ENCODE results near the gene LIMS1.
A peak's percentile ranks its signal among the peaks of the same experiment; 100 is the strongest.
"Not testable (repeated sequence)": the region's sequence is repeated elsewhere in the genome, so short reads cannot be mapped to it uniquely, and the experiment has no call there.

LIMS1 gene

GRCh38 chr2:108533832-108534583, at the start of gene LIMS1:
TSS of gene LIMS1 (plus strand) at chr2:108534470. CDS start at chr2:108534563, 93 bp downstream.
- peak; percentile 94 for DNase-seq (ENCODE audit: low spot score)

- no peak for DNase-seq (ENCODE audit: low spot score)
Measured at GRCh38 chr2:108485253-108485652, 49.0 kb upstream of the LIMS1 start.

- no peak for DNase-seq (ENCODE audit: low spot score)
Measured at GRCh38 chr2:108490506-108491122, 43.7 kb upstream of the LIMS1 start.

GRCh38 chr2:108491848-108492247, 42.4 kb upstream of the LIMS1 start:
- DNase-seq (ENCODE audit: low spot score), result no peak

- DNase-seq (ENCODE audit: low spot score), result no peak
Measured at GRCh38 chr2:108492364-108492763, 41.9 kb upstream of the LIMS1 start.

- DNase-seq (ENCODE audit: low spot score), result not testable (repeated sequence)
Measured at GRCh38 chr2:108496167-108496566, 38.1 kb upstream of the LIMS1 start.

- DNase-seq (ENCODE audit: low spot score), result not testable (repeated sequence)
Measured at GRCh38 chr2:108507620-108508019, 26.6 kb upstream of the LIMS1 start.

- not testable (repeated sequence) for DNase-seq (ENCODE audit: low spot score)
Measured at GRCh38 chr2:108512431-108512830, 21.8 kb upstream of the LIMS1 start.

- DNase-seq (ENCODE audit: low spot score), result not testable (repeated sequence)
Measured at GRCh38 chr2:108514478-108514877, 19.8 kb upstream of the LIMS1 start.

GRCh38 chr2:108524688-108525087, 9.6 kb upstream of the LIMS1 start:
- DNase-seq (ENCODE audit: low spot score), result not testable (repeated sequence)

GRCh38 chr2:108525258-108525657, 9.0 kb upstream of the LIMS1 start:
- DNase-seq (ENCODE audit: low spot score), result not testable (repeated sequence)

GRCh38 chr2:108531674-108532055, 2.6 kb upstream of the LIMS1 start:
- no peak for DNase-seq (ENCODE audit: low spot score)

GRCh38 chr2:108534584-108535356, 500 bp downstream of the LIMS1 start:
- no peak for DNase-seq (ENCODE audit: low spot score)

GRCh38 chr2:108535357-108535631, 1.0 kb downstream of the LIMS1 start:
- no peak for DNase-seq (ENCODE audit: low spot score)

GRCh38 chr2:108536133-108536780, 2.0 kb downstream of the LIMS1 start:
- DNase-seq (ENCODE audit: low spot score), result no peak

- no peak for DNase-seq (ENCODE audit: low spot score)
Measured at GRCh38 chr2:108536911-108537310, 2.6 kb downstream of the LIMS1 start.

GRCh38 chr2:108538000-108538625, 3.8 kb downstream of the LIMS1 start:
- DNase-seq (ENCODE audit: low spot score), result no peak

GRCh38 chr2:108541451-108541850, 7.2 kb downstream of the LIMS1 start:
- DNase-seq (ENCODE audit: low spot score), result no peak

- DNase-seq (ENCODE audit: low spot score), result no peak
Measured at GRCh38 chr2:108542071-108542470, 7.8 kb downstream of the LIMS1 start.

- DNase-seq (ENCODE audit: low spot score), result no peak
Measured at GRCh38 chr2:108547606-108548005, 13.3 kb downstream of the LIMS1 start.

GRCh38 chr2:108548208-108549003, 14.1 kb downstream of the LIMS1 start:
- DNase-seq (ENCODE audit: low spot score), result no peak
